Embryonic facial prominence (tissue), 1 donor: Measurements from ENCODE around the gene USP27X.

ENCODE experiments used
- DNase-seq: peaks from one replicate; pipeline ENCODE4 v3.0.0-alpha.2; 2016; ENCODE audit errors: extremely low spot score

Gene USP27X

DNA sequence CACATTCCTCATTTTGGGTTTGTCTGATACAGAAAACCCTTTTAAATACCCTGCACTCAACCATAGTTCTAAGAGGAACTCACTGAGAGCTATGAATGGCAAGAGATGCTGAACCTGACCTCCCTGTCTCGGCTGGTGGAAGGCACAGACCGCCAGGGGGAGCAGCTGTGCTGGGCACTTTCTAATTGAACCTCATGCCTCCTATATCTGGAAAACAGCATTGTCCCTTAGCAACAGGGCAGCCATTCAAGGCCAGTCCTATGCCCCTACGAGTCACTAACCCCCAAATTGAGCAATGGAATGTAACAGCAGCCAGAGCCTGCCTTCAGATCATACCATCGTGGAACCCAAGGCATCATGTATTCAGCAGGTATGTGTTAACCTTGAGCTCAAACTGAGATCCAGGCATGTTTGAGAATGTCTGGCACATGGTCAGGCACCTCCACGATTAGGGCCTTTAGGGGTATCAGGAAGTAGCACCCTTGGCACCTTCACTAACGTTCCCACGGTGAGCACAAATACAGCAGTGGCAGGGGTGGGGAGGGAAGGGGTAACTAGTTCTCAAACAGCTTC lies 5.1 kb downstream of the USP27X start:
- DNase-seq, result no peak

- DNase-seq, result no peak
These were observed 13.3 kb downstream of the USP27X start for GRCh38 chrX:49892542-49892941.

DNA sequence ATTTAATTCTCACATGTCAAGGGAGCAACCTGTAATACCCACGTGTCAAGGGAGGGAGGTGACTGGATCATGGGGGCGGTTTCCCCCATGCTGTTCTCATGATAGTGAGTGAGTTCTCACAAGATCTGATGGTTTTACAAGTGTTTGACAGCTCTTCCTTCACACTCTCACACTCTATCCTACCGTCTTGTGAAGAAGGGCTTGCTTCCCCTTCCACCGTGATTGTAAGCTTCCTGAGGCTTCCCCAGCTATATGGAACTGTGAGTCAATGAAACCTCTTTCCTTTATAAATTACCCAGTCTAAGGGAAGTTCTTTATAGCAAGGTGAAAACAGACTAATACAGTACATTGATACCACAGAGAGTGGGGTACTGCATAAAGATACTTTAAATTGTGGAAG lies 17.7 kb downstream of the USP27X start:
- DNase-seq, result no peak

- no peak for DNase-seq
These were observed 21.8 kb downstream of the USP27X start for GRCh38 chrX:49901048-49901447.

DNA sequence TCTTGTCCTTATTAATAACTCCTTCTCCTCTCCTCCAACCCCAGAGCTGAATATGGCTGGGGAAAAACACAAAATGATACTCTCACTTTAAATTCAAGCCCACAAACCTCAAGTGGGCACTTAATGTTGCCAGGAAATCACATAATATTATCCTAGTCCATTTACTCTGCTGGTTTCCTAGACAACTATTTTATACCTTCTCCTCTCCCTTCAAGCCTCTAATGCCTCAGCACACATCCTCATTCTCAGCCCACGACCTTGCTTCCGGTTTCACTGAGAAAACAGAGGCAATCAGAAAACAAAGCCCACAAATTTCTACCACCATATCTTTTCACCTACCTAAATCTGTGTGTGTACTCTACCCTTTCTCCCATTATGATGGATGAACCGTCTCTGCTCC lies 31.1 kb downstream of the USP27X start:
- no peak for DNase-seq

GRCh38 chrX:49912086-49912485 lies 32.8 kb downstream of the USP27X start:
- DNase-seq, result no peak

DNA sequence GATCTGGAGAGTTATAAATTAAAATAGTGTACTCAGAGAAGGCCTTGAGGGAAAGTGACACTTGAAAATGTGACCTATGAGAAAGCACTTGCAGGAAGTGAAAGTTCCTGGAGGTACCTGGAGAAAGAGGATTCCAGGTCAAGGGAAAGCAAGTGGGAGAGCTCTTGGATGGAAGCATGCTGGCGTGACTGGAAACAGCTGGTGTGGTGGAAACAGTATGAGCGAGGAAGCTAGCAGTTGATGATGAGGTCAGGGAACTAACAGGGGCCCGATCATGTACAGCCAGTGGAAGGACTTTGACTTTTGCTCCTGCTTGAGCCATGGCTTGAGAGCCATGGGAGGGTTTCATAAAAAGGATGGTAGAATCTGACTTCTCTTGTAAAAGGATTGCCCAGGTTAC lies 33.6 kb downstream of the USP27X start:
- no peak for DNase-seq

DNA sequence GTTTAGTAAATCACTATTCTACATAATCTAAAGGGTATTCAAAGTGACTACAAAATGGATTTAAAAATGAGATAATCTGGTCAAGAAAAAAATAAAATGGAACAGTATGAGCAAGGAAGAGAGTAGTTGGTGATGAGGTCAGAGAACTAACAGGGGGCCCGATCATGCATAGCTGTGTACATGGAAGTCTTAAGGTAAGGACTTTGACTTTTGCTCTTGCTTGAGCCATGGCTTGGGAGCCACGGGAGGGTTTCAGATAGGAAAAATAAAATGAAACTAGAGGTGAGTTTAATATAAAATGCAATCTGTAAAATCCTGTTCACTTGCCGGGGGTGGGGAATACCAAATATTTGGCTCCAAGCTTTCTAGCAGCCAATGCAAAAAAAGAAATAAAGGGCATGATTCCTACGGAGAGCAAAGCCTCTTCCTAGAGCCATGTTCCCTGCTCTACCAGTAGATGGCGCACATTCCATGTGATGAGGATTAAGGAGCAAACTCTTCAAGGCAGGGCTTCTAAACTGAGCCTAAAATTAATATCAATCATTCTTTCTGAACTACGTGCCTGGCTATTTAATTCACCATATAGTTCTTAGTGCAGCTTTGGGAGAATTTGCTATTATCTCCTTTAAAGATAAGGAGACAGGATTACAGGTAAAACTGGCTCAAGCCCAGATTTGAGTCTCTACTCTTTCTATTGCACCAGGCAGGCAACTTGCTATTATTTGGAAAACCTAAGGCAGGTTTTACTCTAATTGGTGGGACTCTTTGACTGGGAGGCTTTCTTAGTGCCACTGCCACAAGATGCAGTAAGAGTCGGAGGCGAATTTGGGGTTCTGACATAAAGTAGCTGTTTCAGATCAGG lies 36.3 kb downstream of the USP27X start:
- no peak for DNase-seq

- no peak for DNase-seq
These were observed 40.3 kb downstream of the USP27X start for GRCh38 chrX:49919617-49920016.

DNA sequence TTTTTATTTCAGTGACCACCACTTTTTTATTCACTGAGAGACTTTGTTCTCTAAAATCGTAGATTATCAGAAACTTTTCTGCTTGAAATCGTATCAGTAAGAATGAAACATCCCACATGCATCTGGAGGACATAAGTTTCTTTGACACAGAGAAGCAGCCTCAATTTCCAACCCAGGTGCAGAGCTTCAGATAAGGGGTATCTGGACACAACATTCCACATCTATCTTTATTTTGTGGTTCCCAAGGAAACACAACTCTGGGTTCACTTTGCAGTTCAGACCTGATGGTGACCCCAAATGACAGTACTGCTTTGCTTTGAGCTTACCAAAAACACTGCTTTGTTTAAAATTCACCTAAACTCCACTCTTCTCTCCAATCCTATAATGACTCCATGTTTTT lies 41.8 kb downstream of the USP27X start:
- no peak for DNase-seq

DNA sequence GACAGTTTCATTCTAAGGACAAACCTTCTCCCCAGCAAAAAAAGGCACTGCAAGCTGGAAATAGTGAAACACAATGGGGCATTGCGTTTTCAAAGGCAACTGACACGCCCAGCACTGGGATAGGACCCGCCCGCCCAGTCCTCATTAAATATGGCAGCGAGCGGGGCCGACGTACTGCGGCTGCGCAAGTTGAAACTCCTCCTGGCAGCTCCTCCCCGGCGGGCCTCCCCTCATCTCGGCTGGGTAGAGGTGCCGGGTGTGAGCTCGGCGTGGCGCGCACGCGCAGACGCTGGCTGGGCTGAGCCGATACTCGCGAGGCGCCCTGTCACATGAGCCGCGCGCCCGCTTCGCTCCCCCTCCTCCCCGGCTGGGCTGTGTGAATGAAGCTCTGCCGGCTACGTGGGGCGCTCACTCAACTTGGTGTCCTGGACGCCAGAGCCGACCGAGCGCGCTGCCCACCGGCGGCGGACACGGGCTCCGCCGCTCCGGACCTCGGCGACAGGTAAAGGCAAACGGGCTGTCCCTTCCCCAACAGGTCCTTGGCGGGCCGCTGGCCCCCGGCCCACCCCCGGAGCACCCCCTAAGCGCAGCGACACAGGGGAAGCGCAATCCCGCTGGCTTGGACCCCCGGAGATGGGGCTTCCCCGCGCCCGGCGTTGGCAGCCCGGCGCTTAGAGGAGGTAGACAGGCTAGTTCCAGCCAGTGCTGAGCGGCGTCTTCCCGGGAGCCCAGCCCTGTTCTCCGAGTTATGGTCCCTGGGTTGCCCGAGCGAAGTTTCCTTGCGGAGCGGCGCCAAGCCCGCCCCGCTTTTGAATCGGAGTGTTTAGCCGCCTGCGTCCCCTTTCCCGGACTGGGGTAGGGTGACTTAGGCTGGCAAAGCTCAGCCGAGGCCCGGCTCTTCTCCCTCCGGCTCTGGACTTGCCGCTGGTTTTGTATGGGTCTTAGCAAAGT lies 43.3 kb downstream of the USP27X start, which contains the start of gene CLCN5:
Gene CLCN5 (plus strand): TSS at position 306 of the 951 bp plus-strand sequence. CDS start 2,703 bp downstream, outside the sequence.
- DNase-seq, result peak; percentile 91

DNA sequence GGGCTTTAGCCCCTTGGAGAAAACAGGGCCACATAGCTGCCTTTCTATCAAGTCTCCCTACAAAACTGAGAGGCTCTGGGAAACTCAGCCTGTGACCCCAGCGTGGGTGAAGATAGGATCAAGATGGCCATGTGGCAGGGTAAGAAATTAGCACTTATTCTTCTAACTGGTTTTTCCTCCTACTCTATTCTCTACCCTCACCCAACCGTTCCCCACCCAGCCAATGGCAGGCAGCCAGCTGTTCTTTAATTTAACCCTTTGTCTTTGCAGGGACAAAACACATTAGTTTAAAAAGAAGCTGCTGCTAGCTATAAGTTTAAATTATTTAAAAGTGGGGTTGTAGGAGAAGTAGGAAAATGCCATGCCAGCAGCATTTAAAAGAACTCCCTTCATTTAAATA lies 45.9 kb downstream of the USP27X start:
- DNase-seq, result no peak

- no peak for DNase-seq
These were observed 50.8 kb downstream of the USP27X start for GRCh38 chrX:49930039-49930438.
